Gastroesophageal sphincter (tissue), 3 donors: Measurements from ENCODE around the gene ADGRG7.

Experiments used
- CTCF ChIP-seq, 4 experiments: fragments of 200-600 bp in 2 of 4; fragments of 450-650 bp in 2 of 4; sonication (generic) in 1 of 4; IDR thresholded peaks; one replicate each; pipeline ENCODE4 v1.5.1; 2017 to 2019; ENCODE audit warnings: antibody characterized with exemption in 4 of 4, mild to moderate bottlenecking in 2 of 4, moderate library complexity in 2 of 4
- EP300 ChIP-seq: sonication (generic); formaldehyde crosslinking; IDR thresholded peaks from one replicate; pipeline ENCODE4 v1.6.1; 2017; ENCODE audit warnings: antibody characterized with exemption, mild to moderate bottlenecking
- POLR2A ChIP-seq, 2 donors: fragments of 450-650 bp; IDR thresholded peaks; one replicate each; pipeline ENCODE4 v1.6.1; 2017; ENCODE audit warnings: antibody characterized with exemption in 2 of 2, mild to moderate bottlenecking in 2 of 2, moderate library complexity in 1 of 2
- POLR2AphosphoS5 ChIP-seq: sonication (generic); formaldehyde crosslinking; IDR thresholded peaks from one replicate; pipeline ENCODE4 v1.6.1; 2017; ENCODE audit warnings: antibody characterized with exemption

- TF ChIP-seq CTCF (IDR thresholded peaks at IDR 0.05) (no peak), POLR2AphosphoS5 (no peak), POLR2A (IDR thresholded peaks at IDR 0.05) (no peak), EP300 (no peak)
Observed at GRCh38 chr3:100645913-100646312, 36.5 kb downstream of the ADGRG7 start.
